NCI-H345 (cell line): ENCODE data around the gene SCML1.

Experiments
- DNase-seq: peaks from one replicate; lab custom pipeline; 2025; lab: John Stamatoyannopoulos, UW

The SCML1 gene, protein sequence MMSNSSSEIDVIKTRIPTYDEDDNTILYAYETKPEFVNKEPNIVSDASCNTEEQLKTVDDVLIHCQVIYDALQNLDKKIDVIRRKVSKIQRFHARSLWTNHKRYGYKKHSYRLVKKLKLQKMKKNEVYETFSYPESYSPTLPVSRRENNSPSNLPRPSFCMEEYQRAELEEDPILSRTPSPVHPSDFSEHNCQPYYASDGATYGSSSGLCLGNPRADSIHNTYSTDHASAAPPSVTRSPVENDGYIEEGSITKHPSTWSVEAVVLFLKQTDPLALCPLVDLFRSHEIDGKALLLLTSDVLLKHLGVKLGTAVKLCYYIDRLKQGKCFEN

DNA sequence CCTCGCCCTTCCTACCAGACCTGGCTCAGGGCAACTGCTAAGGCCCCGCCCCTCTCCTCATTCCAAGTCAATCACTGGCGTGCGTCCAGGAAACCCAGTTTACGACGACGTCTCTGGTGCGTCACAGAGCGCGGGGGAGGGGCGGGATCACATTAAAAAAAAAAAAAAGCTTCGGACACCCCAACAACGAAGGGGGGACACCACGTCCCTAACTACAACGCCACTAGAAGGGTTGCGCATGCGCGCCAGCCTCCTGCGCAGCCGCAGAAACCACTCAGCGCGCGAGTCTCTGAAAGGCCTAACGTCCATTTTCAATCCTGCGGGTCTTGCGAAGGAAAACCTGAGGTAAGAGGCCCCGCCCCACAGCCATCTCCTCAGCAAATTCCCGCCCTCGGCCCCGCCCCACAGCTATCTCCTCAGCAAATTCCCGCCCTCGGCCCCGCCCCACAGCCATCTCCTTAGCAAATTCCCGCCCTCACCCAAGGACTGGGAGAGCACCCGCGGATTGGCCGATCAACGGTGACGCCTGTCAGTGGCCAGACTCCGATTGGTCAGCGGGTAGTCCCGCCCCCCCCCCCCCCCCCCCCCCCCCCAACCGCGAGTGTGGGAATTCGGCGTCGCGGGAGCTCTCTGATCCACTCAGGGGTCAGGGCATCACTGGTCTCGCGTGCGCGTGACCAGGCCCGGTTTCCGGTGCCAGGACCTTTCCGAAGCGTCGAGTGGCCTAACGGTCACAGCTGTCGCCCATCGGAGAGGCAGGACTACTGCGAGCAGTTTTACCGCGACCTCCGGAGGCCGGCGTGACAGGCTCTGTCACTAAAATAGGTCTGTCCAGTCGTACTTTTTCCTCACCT, at the start of gene SCML1:
Gene SCML1 (plus strand): TSS at position 638 of the 854 bp plus-strand sequence. CDS start 6,694 bp downstream, outside the sequence.
- DNase-seq, result peak; percentile 98

DNA sequence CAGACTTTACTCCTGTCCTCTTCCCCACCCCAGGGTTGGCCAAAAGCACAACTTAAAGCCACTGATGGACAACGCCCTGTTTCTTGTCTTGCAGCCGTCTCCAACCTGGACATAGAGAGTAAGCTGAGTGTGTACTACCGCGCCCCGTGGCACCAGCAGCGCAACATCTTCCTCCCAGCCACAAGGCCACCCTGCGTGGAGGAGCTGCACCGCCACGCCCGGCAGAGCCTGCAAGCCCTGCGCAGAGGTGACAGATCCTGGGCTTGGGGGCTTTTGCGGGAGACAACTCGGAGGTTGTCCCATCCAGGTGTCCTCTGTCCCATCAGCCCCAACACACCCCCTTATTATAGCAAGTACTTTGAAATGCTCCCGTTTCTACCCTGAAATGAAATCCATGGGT, 49.6 kb upstream of the SCML1 start:
- DNase-seq, result no peak

DNA sequence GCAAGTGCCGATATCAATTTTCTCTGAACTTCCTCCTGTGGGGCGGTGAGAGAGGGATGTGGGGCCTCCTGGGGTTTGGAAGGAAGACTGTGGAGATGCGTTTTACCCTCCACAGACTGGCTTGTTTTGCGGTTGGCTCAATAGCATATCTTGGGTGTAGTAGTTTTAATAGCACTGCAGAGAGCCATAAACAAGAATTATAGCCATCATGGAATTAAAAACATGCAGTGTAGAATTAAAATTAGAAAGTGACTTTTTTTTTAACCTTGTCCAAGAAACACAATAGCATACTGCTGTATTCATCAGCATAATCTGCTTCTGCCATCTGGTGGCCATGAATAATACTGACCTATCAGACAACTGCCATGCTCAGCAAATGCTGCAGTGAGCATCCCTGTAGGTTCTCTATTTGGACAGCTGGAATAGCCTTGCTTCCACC, 47.3 kb upstream of the SCML1 start:
- peak; percentile 77 for DNase-seq

DNA sequence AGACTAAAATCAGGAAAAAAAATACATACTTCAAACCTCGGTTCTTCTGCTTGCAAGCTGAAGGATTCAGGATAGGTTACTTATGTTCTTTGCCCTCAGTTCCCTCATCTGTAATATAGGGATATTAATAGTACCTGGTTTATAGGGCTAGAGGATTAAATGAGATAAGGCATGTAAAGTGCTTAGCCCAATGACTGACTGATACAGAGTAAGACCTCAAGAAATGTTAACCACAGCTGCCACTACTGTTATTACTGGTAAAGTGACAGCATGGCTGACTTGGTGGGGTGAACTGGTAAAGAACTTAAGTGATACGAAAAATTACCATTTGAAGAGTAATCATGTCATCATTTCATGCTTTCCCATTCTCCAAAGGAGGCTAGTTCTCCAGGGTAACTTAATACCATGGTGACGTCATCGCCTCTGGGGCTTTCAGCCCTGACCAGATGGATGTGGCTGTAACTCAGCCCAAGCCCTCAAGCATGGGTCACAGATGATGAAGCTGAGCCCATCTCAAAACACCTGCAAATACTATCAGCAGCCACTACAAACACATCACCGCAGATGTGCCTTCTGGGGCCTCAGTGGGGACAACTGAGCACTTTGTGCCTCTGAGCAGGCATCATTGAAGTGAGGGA, 44.5 kb upstream of the SCML1 start:
- DNase-seq, result no peak

DNA sequence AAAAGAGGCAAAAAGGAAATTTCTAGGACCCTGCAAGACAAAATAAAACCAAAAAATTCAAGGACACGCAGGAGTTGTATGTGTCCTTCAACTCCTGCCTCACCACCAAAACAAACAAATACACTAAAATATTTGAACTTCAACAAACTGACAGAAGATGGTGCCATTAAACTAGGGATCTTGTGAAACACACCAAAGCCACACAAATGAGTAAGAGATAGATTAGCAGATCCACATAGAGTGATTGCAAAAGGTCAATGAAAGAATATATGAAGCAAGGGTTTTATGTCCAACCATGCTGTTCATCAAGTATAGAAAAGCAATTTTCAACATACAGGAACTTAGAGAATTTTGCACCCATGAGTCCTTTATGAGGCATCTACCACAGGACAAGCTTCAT, 40.1 kb upstream of the SCML1 start:
- DNase-seq, result no peak

DNA sequence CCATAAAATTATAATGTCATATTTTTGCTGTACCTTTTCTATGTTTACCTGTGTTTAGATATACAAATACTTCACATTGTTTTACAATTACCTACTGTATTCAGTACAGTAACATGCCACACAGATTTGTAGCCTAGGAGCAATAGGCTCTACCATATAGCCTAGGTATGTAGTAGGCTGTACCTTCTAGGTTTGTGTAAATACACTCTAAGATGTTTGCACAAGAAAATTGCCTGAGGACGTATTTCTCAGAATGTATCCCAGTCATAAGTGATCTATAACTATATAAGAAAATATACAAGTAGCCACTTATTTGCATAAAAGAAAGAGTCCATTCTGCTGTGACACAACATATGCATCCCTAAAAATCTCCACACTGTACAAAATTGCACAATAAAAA, 36.3 kb upstream of the SCML1 start:
- no peak for DNase-seq

DNA sequence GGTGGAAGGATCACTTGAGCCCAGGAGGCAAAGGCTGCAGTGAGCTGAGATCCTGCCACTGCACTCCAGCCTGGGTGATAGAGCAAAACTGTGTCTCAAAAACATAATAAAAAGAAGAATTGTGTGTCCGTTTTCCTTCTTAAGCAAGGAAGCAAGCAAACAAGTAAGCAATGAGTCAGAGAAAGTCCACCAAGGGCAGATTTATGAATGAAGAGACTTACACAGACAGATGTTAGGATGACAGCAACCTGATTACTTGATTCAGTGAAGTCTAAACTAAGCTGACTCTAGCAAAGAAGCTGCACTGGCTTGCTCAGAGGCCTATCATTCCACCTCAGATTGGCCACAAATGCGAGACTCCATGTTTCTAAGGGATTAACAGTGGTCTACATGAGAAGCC, 34.1 kb upstream of the SCML1 start:
- no peak for DNase-seq

DNA sequence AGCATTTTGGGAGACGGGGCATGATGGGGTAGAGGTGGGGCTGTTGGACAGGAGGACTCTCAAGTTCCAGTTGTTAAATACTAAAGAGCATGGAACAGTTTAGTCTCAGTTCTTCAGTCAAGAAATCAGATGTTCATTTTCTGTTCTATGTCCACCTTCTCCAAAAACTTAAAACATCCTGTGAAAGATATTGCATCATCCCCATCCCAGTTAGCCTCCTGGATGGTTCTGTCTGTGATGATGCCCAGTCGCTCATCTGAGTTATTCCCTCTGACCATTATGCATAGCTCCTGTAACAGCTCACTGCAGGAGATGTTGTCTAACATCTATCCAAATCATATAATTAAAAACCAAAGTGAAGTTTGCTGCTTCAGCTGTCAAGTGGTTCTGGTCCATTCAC, 32.1 kb upstream of the SCML1 start:
- DNase-seq, result no peak

DNA sequence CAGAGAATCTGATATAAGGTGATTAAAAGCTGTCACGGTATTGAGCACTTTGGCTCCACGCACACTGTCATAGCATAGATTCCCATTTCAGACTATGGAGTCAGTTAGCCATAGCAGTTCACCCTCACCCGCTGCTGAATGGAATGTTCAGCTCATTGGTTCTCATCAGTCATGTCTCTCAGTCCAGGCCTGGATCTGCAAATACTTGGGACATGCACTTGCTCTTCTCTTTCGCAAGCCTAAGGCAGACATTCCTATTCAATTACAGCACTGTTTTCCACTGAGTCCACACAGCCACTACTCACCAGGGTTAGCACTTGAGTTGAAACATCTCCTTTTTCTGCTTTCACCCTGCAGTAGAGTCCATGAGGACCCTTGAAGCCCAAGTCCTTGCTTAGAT, 30.6 kb upstream of the SCML1 start:
- DNase-seq, result no peak

DNA sequence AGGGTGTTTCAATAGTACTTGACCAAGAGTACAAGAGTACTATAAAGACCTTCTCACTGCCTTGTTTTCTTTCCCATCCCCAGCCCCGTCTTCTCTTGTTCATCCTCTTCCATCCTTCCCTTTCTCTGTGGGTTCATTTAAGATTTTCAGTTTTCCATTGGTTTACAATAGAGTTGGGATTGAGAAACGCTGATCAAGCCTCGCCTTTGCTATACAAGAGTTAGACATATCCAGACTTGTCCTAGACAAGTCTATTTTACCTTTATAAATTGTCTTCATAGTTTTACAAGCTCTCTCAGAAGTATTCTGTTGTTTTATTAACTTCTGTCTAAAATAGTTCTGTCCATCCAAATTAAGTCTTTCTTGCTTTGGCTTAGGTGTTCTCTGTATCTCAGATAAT, 29.6 kb upstream of the SCML1 start:
- DNase-seq, result no peak

DNA sequence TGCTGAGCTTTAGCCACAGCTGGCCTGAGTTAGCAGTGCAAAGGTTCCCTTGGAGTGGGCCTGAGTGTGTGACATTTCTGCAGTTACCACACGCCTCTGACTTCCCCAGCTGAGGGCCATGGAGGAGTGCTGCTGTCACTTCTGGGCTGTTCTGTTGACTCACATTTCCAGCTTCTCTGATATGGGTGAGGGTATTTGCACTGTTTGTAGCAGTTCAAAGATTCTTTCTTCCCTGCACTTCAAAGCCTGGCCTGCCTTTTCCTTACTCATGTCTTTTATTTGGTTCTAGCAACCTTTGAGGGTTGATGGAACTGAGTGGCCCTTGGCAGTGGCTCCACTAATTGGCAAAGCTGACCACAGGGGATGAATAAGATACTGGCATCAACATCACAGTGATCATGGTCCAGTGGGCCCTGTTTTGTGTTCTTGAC, 26.4 kb upstream of the SCML1 start:
- no peak for DNase-seq

DNA sequence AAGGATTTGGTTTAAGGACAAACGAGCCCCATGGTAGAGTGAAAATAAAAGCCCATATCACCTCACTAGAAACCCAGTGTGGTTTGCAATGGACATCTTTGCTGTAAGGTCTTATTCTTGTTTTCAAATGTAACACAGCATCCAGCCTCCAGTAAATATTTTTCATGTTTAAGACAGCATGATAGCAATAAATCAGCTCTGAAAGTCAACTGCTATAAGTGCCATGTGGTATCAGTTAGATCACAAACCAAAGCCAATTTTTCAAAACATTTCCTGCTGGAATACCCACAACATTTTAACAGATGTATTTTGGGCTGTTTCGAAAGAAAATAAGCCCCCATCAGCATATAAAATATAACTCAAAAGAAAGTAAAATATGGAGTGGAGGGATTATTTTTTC, 24.0 kb upstream of the SCML1 start:
- no peak for DNase-seq

DNA sequence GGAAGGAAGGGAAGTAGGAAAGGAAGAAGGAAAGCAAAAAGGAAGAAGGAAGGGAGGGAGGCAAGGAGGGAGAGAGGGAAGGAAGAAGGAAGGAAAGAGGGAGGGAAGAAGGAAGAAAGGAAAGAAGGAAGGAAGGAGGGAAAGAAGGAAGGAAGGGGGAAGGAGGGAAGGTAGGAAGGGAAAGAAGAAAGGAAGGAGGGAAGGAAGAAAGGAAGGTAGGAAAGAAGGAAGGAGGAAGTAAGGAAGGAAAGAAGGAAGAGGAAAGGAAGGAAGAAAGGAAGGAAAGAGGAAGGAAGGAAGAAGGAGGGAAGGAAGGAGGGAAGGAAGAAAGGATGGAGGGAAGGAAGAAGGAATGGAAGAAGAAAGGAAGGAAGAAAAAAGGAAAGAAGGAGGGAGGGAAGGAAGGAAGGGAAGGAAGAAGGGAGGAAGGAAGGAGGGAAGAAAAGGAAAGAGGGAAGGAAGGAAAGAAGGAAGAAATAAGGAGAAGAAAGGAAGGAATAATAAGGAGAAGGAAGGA, 18.6 kb upstream of the SCML1 start:
- DNase-seq, result no peak

DNA sequence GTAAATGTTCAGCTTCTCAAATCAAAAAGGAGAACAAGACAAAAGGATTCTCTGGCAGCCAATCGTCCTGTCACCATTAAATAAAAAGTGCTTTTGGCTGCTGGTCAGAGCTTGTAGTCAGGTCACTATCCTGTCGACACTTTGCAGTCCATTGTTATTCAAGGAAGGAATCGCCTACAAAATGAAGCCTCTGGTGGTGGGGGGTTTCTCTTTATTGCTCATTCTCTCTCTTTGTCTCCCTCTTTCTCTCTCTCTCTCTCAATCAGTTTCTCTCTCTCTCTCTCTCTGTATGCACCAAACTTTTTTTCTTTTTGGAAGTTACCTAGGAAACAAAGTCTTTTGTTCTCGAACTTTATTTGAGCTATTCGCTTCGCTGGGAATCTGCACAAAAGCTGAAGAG, 17.6 kb upstream of the SCML1 start:
- no peak for DNase-seq

DNA sequence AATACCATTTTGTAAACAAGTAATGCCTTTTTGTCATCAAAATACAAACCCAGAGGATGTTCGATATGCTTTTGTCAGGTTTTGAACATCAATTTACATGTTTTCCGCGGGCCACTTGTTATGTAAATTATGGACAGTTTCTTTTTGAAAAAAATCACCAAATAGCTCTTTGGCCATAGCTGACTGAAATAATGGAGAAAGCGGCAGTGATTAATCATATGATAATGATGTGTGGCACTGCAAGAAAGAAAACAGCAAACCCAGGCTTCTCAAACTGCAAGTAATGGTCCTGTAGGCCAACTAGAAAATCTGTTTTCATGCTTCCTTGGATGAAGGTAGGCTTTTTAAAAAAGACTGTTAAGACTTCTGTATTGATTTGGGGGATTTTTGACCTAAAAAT, 15.6 kb upstream of the SCML1 start:
- DNase-seq, result no peak

DNA sequence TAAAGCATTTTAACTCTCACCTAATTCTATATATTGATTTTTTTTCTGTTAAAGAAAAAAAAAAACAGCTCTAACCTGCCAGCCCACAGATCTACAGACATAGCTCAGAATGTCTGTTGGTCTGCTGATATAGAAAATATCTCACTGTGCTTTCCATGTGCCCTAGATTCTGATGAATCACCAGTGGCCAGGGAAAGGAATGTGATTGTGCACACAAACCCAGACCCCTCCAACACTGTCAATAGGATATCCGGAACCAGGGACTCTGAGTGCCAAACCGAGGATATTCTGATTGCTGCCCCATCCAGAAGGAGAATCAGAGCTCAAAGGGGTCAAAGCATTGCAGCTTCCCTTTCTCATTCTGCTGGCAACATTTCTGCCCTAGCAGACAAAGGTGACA, 12.1 kb upstream of the SCML1 start:
- no peak for DNase-seq

DNA sequence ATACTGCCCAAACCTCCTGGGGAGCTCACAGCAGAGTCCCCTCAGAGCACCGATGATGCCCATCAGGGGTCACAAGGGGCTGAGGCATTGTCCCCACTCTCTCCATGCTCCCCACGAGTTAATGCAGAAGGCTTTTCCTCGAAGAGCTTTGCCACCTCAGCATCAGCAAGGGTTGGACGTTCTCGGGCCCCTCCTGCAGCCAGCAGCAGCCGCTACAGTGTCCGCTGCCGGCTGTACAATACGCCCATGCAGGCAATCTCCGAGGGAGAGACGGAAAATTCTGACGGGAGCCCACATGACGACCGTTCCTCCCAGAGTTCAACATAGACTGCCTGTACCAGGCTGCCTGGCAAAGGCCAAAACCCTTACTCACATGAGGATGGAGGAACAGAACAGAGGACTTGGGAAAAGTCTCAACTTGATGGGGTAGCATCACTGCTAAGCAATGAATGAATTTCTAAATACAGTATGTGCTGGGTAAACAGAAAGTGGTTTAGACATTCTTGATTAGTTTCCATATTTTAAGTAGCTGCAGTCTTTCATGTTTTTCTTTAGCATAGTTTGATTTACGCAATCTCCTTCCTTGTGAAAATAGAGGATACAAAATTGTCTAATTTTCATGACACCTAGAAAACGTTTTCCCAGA, 5.0 kb upstream of the SCML1 start:
- DNase-seq, result no peak

DNA sequence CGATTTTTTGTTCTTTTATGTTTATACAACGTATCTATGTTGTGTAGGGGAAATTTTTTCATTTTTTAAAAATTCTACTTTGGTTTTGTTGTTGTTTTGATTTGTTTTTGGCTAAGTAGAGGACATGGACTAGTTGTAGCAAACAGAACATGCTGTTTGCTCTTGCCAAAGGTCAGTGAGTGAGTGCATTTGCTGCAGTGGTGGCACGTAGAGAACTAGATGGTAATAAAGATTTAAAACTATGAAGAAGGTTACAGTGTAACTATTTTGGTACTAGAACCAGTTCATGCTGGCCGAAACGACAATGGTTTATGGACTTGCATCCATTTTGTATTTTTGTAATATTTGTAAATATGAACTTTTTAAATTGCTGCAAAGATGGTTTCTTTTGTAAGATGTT, 1.9 kb upstream of the SCML1 start:
- no peak for DNase-seq

DNA sequence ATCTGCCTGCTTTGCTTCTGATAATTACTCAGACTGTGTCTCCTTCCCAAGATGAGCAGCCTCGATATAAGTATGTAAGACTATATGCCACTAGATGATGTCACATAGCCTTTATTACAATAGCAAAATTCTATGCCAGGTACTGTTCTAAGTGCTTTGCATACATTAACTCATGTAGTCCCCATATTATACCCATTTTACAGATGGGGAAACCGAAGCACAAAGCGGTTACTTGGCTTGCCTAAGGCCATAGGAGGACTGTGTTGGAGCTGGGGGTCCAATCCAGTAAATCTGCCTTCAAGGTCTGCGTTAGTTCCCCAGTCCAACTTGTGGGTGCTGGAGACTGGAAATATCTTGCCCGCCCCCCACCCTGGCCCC, 826 bp upstream of the SCML1 start:
- no peak for DNase-seq

DNA sequence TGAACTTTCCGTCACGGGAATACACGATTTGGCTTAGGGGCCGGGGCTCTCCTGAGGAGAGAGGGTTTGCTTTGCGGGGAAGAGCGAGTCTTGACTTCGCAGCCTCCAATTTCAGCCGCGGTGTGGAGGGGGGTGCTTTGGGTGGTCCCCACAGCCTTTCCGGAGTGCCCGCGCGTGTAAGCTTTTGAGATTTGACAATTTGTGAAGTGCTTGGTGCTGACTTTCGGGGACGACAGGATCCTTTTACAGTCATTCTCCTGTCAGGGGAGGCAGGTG, 355 bp downstream of the SCML1 start:
- DNase-seq, result no peak

DNA sequence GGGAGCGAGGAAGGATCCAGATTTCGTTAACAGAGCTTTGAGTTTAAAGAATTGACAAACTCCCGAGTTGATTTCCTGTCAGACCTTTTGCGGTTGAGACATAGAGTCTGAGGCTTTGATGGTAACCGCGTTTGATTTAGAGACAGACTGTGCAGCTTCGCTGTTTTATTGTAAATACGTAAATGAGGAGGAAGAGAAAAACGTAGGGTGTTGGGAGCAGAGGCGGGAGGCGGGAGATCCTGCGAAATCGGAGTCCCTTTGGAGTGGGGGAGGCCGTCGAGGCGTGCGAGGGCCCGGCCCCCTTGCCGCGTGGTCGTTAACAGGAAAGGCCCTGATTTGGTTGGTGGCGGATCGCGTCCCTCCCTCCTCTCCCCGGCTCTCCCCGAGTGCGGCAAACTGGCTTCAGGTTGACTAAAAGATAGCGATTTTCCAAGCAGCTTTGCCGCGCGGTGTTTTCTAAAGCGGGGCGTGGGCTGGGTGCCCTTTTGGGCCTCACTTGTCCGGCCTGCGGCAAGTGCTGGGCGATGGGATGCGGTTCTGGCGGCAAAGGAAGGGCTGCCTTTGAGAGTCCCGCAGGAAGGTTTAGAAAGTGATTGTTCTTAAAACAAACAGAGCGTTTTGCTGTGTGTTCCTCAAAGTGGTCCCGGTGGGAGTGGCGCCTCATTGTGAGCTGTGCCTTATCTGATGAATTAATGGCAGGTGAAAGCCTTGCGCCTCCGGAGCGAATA, 857 bp downstream of the SCML1 start:
- DNase-seq, result peak; percentile 37
